HepG2 (cell line): Measurements from ENCODE around the gene U2SURP. TPM values are rescaled to one million over a fixed set of nuclear protein-coding genes. Genes with fewer than 3 reads are reported as not detected.
A peak's percentile ranks its signal among the peaks of the same experiment; 100 is the strongest.

Source experiments
- BRD4 ChIP-seq: sonication (generic); formaldehyde crosslinking; IDR thresholded peaks from 2 replicates; pipeline ENCODE4 v1.4.0; 2020; ENCODE audit warnings: missing genetic modification reagents
- CEBPB ChIP-seq: IDR thresholded peaks from 2 replicates; pipeline ENCODE4 v1.6.1; 2011; ENCODE audit warnings: low read depth, low read length, improper control_type of control experiment, borderline replicate concordance
- CEBPG ChIP-seq: IDR thresholded peaks from 2 replicates; pipeline ENCODE4 v1.6.1; 2016
- CEBPZ ChIP-seq: IDR thresholded peaks from 2 replicates; pipeline ENCODE4 v1.6.1; 2012; ENCODE audit warnings: low read length, improper control_type of control experiment
- FOXP1 ChIP-seq, 2 experiments: fragments of 450-650 bp in 1 of 2; IDR thresholded peaks; 2 replicates each; pipeline ENCODE4 v1.6.1; 2017 to 2018; ENCODE audit warnings: antibody characterized with exemption in 1 of 2
- GLI4 ChIP-seq: sonication (generic); formaldehyde crosslinking; IDR thresholded peaks from 2 replicates; pipeline ENCODE4 v1.5.1; 2020; ENCODE audit warnings: missing genetic modification reagents, mild to moderate bottlenecking, moderate library complexity, borderline replicate concordance
- KAT8 ChIP-seq: IDR thresholded peaks from 2 replicates; pipeline ENCODE4 v1.6.1; 2016; ENCODE audit warnings: missing genetic modification reagents, missing compliant biosample characterization
- MAX ChIP-seq: IDR thresholded peaks from 2 replicates; pipeline ENCODE4 v1.6.1; 2012; ENCODE audit warnings: inconsistent platforms
- NKX3-1 ChIP-seq: sonication (generic); formaldehyde crosslinking; IDR thresholded peaks from 2 replicates; pipeline ENCODE4 v1.5.0; 2020; ENCODE audit warnings: missing genetic modification reagents
- POLR2A ChIP-seq, 2 experiments: IDR thresholded peaks; 2 replicates each; pipeline ENCODE4 v1.6.1; 2011; ENCODE audit warnings: low read depth in 2 of 2, low read length in 2 of 2, mild to moderate bottlenecking in 1 of 2, moderate library complexity in 1 of 2; ENCODE audit not compliant: insufficient read depth in 1 of 2
- SP140L ChIP-seq: sonication (generic); formaldehyde crosslinking; IDR thresholded peaks from 2 replicates; pipeline ENCODE4 v1.4.0; 2020; ENCODE audit warnings: missing genetic modification reagents, borderline replicate concordance
- TBX2 ChIP-seq: sonication (generic); formaldehyde crosslinking; IDR thresholded peaks from 2 replicates; pipeline ENCODE4 v1.5.0; 2020; ENCODE audit warnings: missing genetic modification reagents, mild to moderate bottlenecking, borderline replicate concordance
- ZC3H13 ChIP-seq: sonication (generic); formaldehyde crosslinking; IDR thresholded peaks from 2 replicates; pipeline ENCODE4 v1.8.1; 2023; ENCODE audit warnings: mild to moderate bottlenecking, missing genetic modification reagents, moderate library complexity
- ZNF20 ChIP-seq: sonication (generic); formaldehyde crosslinking; IDR thresholded peaks from 2 replicates; pipeline ENCODE4 v1.4.0; 2020; ENCODE audit warnings: mild to moderate bottlenecking, moderate library complexity, missing genetic modification reagents
- ZNF30 ChIP-seq: sonication (generic); formaldehyde crosslinking; IDR thresholded peaks from 2 replicates; pipeline ENCODE4 v1.5.0; 2020; ENCODE audit warnings: mild to moderate bottlenecking, missing genetic modification reagents
- ZNF558 ChIP-seq: sonication (generic); formaldehyde crosslinking; IDR thresholded peaks from 2 replicates; pipeline ENCODE4 v1.9.0; 2022; ENCODE audit warnings: mild to moderate bottlenecking, missing genetic modification reagents, borderline replicate concordance
- ZNF75D ChIP-seq: sonication (generic); formaldehyde crosslinking; IDR thresholded peaks from 2 replicates; pipeline ENCODE4 v1.8.1; 2023; ENCODE audit warnings: missing genetic modification reagents, mild to moderate bottlenecking, borderline replicate concordance
- ZNF841 ChIP-seq: sonication (generic); formaldehyde crosslinking; IDR thresholded peaks from 2 replicates; pipeline ENCODE4 v1.8.1; 2023; ENCODE audit warnings: missing genetic modification reagents, borderline replicate concordance
- polyA plus RNA-seq, 8 experiments: library from polyadenylated mRNA; depleted of rRNA in 3 of 8; stranded (reverse) in 7 of 8; unstranded in 1 of 8; fragments of >200 nt; fragmentation: Illumina TruSeq in 4 of 8; extraction: Trizol in 4 of 8; gene quantifications; 2 replicates each; pipeline versions ENCODE4 v1.2.1 to v1.2.3, GENCODE V29; 2011 to 2016; ENCODE audit warnings: low read depth in 4 of 8, missing spikeins in 1 of 8, mixed read lengths in 1 of 8; ENCODE audit not compliant: insufficient read depth in 1 of 8
- total RNA-seq, 5 experiments: library from RNA; depleted of rRNA; stranded (reverse); fragments of >200 nt; fragmentation: Illumina TruSeq; extraction: Trizol; gene quantifications; 2 replicates each; pipeline ENCODE4 v1.2.3, GENCODE V29; 2016; ENCODE audit warnings: low read depth in 1 of 5

U2SURP gene
- total and polyA plus RNA-seq, 2 of the 13 experiments (the other 11 are each of a cell fraction or from before 2014, with no cell fraction given): 55.9 to 173 TPM

GRCh38 chr3:143002083-143002712 is 828 bp downstream of the U2SURP start (continued):
- TF ChIP-seq ZNF558 (CRISPR knock-in tag) (0 out of 2 replicates have a peak, but pooled peaks have one; percentile 64), ZNF75D (CRISPR knock-in tag) (no peak), GLI4 (CRISPR knock-in tag) (0 out of 2 replicates have a peak, but pooled peaks have one; percentile 10), POLR2A (IDR thresholded peaks at IDR 0.05; ENCODE audit: insufficient read depth in 1 of 2, low read depth in 2 of 2, low read length in 2 of 2) (0 out of 4 replicates have a peak, but pooled peaks of 1 of the 2 experiments have one; percentile 44), NKX3-1 (CRISPR knock-in tag) (no peak), FOXP1 (IDR thresholded peaks at IDR 0.05) (no peak), FOXP1 (CRISPR knock-in tag; IDR thresholded peaks at IDR 0.05) (no peak), TBX2 (CRISPR knock-in tag) (no peak), SP140L (CRISPR knock-in tag) (no peak), CEBPB (peak; percentile 77), MAX (peak; percentile 70), ZNF20 (CRISPR knock-in tag) (no peak), ZNF841 (CRISPR knock-in tag) (0 out of 2 replicates have a peak, but pooled peaks have one; percentile 45), CEBPZ (no peak), ZNF30 (CRISPR knock-in tag) (0 out of 2 replicates have a peak, but pooled peaks have one; percentile 2), BRD4 (CRISPR knock-in tag) (no peak; the same call in 1 of the 2 replicates), KAT8 (no peak), CEBPG (CRISPR knock-in tag) (peak; percentile 61), ZC3H13 (CRISPR knock-in tag) (0 out of 2 replicates have a peak, but pooled peaks have one; percentile 5)
